Activated T-cell treated with anti-CD3 and anti-CD28 coated beads, Interleukin-2, amount 50 U/mL, for 1 hour (primary cell): Measurements from ENCODE around the gene CACNA1E.
"Not testable (repeated sequence)": the region's sequence is repeated elsewhere in the genome, so short reads cannot be mapped to it uniquely, and the experiment has no call there.

Experiments
- DNase-seq: peaks from one replicate; pipeline ENCODE4 v3.0.0-alpha.2; 2020

The CACNA1E gene

GRCh38 chr1:181832173-181832880, 349.0 kb downstream of the CACNA1E start:
- not testable (repeated sequence) for DNase-seq

- no peak for DNase-seq
These were observed 362.8 kb downstream of the CACNA1E start for GRCh38 chr1:181846001-181846645.

GRCh38 chr1:181846681-181847080, 363.4 kb downstream of the CACNA1E start:
- DNase-seq, result no peak

GRCh38 chr1:181849071-181849470, 365.8 kb downstream of the CACNA1E start:
- no peak for DNase-seq

GRCh38 chr1:181854212-181854611, 370.9 kb downstream of the CACNA1E start:
- not testable (repeated sequence) for DNase-seq

- no peak for DNase-seq
These were observed 372.1 kb downstream of the CACNA1E start for GRCh38 chr1:181855380-181855779.
